Measurements from ENCODE around the gene SMPD3.

SMPD3 gene

GRCh38 chr16:68432701-68433100 is 15.6 kb downstream of the SMPD3 start:
- no peak for DNase-seq

- no peak for DNase-seq
Measured at GRCh38 chr16:68429076-68429854, 19.0 kb downstream of the SMPD3 start.

- DNase-seq: no peak
Measured at GRCh38 chr16:68427649-68428303, 20.5 kb downstream of the SMPD3 start.

GRCh38 chr16:68426347-68426652 is 22.0 kb downstream of the SMPD3 start:
- no peak for DNase-seq

- no peak for DNase-seq
Measured at GRCh38 chr16:68425498-68426346, 22.6 kb downstream of the SMPD3 start.

GRCh38 chr16:68423771-68424170 is 24.5 kb downstream of the SMPD3 start:
- no peak for DNase-seq

- DNase-seq: no peak
Measured at GRCh38 chr16:68422396-68422960, 25.8 kb downstream of the SMPD3 start.

GRCh38 chr16:68421076-68421475 is 27.2 kb downstream of the SMPD3 start:
- DNase-seq: no peak

- DNase-seq: no peak
Measured at GRCh38 chr16:68420366-68420942, 27.9 kb downstream of the SMPD3 start.

GRCh38 chr16:68417711-68418301 is 30.5 kb downstream of the SMPD3 start:
- DNase-seq: no peak

GRCh38 chr16:68416057-68417046 is 32.0 kb downstream of the SMPD3 start:
- no peak for DNase-seq

GRCh38 chr16:68414581-68414980 is 33.7 kb downstream of the SMPD3 start:
- no peak for DNase-seq

GRCh38 chr16:68412061-68412460 is 36.2 kb downstream of the SMPD3 start:
- no peak for DNase-seq

GRCh38 chr16:68411086-68411485 is 37.2 kb downstream of the SMPD3 start:
- DNase-seq: no peak

GRCh38 chr16:68408967-68409366 is 39.3 kb downstream of the SMPD3 start:
- DNase-seq: no peak

- no peak for DNase-seq
Measured at GRCh38 chr16:68408428-68408827, 39.9 kb downstream of the SMPD3 start.

- DNase-seq: no peak
Measured at GRCh38 chr16:68406458-68407152, 41.7 kb downstream of the SMPD3 start.

GRCh38 chr16:68404736-68405345 is 43.5 kb downstream of the SMPD3 start:
- no peak for DNase-seq

GRCh38 chr16:68403704-68404103 is 44.6 kb downstream of the SMPD3 start:
- no peak for DNase-seq

GRCh38 chr16:68403177-68403576 is 45.1 kb downstream of the SMPD3 start:
- no peak for DNase-seq

- no peak for DNase-seq
Measured at GRCh38 chr16:68402748-68403040, 45.6 kb downstream of the SMPD3 start.

Measured in DMS 273 treated with DMSO at 0.1 percent for 48 hours (cell line).